Neural progenitor cell (in vitro differentiated cells): ENCODE measurements around the gene ADAMTS6.

ENCODE experiments used
- EZH2 ChIP-seq: fragments of 200-600 bp; sonication (generic); IDR thresholded peaks from 2 replicates; pipeline ENCODE4 v1.6.1; 2017; ENCODE audit warnings: antibody characterized with exemption, mild to moderate bottlenecking, moderate library complexity
- EZH2phosphoT487 ChIP-seq: fragments of 200-600 bp; sonication (generic); IDR thresholded peaks from 2 replicates; pipeline ENCODE4 v1.6.1; 2017; ENCODE audit warnings: antibody characterized with exemption
- TF ChIP-seq, protein P1 (sequence below): fragments of 200-600 bp; sonication (generic); IDR thresholded peaks from 2 replicates; pipeline ENCODE4 v1.5.1; 2017; ENCODE audit warnings: antibody characterized with exemption, mild to moderate bottlenecking

DNA sequence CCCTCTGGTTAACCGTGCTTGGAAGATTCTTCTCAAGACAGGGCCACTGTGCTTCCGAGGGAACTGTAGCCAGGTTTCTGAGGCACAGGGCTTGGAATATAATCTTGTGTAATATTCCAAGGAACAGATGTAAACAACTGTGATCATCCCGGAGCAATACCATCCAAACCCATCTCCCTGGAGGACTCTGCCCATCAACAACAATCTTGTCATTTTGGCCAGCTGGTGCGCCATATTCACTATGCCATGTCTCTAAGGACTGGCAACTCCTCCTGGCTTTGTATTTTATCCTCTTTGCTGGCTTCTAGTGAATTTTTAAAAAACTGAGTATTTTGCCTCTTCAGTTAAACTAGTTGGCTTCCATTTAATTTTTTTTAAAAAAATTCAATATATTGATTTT lies 349.3 kb downstream of the ADAMTS6 start:
- TF ChIP-seq, protein P1, sequence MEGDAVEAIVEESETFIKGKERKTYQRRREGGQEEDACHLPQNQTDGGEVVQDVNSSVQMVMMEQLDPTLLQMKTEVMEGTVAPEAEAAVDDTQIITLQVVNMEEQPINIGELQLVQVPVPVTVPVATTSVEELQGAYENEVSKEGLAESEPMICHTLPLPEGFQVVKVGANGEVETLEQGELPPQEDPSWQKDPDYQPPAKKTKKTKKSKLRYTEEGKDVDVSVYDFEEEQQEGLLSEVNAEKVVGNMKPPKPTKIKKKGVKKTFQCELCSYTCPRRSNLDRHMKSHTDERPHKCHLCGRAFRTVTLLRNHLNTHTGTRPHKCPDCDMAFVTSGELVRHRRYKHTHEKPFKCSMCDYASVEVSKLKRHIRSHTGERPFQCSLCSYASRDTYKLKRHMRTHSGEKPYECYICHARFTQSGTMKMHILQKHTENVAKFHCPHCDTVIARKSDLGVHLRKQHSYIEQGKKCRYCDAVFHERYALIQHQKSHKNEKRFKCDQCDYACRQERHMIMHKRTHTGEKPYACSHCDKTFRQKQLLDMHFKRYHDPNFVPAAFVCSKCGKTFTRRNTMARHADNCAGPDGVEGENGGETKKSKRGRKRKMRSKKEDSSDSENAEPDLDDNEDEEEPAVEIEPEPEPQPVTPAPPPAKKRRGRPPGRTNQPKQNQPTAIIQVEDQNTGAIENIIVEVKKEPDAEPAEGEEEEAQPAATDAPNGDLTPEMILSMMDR: no peak
- TF ChIP-seq EZH2: no peak
- TF ChIP-seq EZH2phosphoT487: no peak
